Central memory CD8-positive, alpha-beta T cell (primary cell): ENCODE data around the gene AFF4.

Experiments used
- ATAC-seq: fragments of 150-1000 bp; cut with Tn5 transposase; replicated peaks from 2 replicates; pipeline ENCODE4 v1.10.0; 2022; ENCODE audit warnings: mild to moderate bottlenecking, moderate FRiP score, moderate number of reproducible peaks; ENCODE audit not compliant: poor library complexity, severe bottlenecking; ENCODE audit errors: extremely low read depth
- DNase-seq, 2 donors: peaks; one replicate each; pipeline ENCODE4 v3.0.0; 2021; ENCODE audit warnings: low spot score in 2 of 2
- H3K27ac Mint-ChIP-seq: one replicate; pipeline ENCODE4 v1.8.0; 2022; ENCODE audit warnings: low read depth, mild to moderate bottlenecking, moderate library complexity, mixed read lengths
- H3K27me3 Mint-ChIP-seq: one replicate; pipeline ENCODE4 v1.8.0; 2022; ENCODE audit warnings: mixed read lengths
- H3K36me3 Mint-ChIP-seq: one replicate; pipeline ENCODE4 v1.8.0; 2022; ENCODE audit warnings: mild to moderate bottlenecking, moderate library complexity, mixed read lengths; ENCODE audit not compliant: insufficient read depth
- H3K4me1 Mint-ChIP-seq: one replicate; pipeline ENCODE4 v1.8.0; 2022; ENCODE audit warnings: mixed read lengths
- H3K4me3 Mint-ChIP-seq: one replicate; pipeline ENCODE4 v1.8.0; 2022; ENCODE audit warnings: mild to moderate bottlenecking, moderate library complexity, mixed read lengths
- H3K9me3 Mint-ChIP-seq: one replicate; pipeline ENCODE4 v1.8.0; 2022; ENCODE audit warnings: mixed read lengths

Gene AFF4

DNA sequence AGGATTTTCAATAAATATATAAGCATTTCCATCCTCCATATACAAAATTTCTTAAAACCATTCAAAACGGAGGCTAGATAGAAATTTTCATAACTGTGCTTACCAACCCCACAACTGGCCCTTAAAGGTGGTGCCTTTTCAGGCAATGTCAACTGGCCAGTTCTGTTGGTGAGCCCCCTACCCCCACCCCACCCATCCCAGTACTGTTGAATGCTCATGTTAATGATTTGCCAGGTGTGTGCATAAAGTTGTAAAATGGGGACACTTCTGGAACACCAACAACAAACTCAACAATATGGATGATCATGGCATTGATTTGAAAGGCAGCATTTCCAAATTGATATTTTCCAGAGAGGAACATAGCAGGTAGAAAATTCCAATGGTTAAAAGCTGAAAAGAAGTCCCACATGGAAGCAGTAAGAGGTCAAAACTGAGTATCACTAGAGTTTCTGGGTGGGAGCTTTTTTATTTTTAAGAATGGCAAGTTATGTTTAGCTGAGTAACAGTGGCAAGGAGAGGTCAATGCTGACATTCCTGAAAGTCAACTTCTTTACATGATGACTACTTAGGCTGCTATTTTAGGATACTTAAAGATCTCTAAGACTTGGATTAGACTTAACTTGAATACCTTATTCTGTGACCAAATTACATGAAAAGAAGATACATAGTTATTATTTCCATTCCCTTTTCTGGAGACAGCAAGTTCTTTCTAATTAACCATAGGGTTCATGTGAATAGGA, 87.2 kb downstream of the AFF4 start:
- no peak overlapping the region for H3K27ac Mint-ChIP-seq
- ATAC-seq, result no peak
- H3K36me3 Mint-ChIP-seq, result peaks cover 24% of the 10 kb centered on the region

GRCh38 chr5:132873930-132874271, 89.5 kb downstream of the AFF4 start:
- no peak overlapping the region for H3K27ac Mint-ChIP-seq
- DNase-seq, result no peak
- H3K36me3 Mint-ChIP-seq, result peaks cover 22% of the 10 kb centered on the region

More for the DNA sequence above, 87.2 kb downstream of the AFF4 start:
- Mint-ChIP-seq H3K4me3 (no peak overlapping the region), H3K9me3 (no peaks in the 10 kb centered on the region), H3K27me3 (no peaks in the 10 kb centered on the region), H3K4me1 (no peaks in the 10 kb centered on the region)
- DNase-seq, result no peak

DNA sequence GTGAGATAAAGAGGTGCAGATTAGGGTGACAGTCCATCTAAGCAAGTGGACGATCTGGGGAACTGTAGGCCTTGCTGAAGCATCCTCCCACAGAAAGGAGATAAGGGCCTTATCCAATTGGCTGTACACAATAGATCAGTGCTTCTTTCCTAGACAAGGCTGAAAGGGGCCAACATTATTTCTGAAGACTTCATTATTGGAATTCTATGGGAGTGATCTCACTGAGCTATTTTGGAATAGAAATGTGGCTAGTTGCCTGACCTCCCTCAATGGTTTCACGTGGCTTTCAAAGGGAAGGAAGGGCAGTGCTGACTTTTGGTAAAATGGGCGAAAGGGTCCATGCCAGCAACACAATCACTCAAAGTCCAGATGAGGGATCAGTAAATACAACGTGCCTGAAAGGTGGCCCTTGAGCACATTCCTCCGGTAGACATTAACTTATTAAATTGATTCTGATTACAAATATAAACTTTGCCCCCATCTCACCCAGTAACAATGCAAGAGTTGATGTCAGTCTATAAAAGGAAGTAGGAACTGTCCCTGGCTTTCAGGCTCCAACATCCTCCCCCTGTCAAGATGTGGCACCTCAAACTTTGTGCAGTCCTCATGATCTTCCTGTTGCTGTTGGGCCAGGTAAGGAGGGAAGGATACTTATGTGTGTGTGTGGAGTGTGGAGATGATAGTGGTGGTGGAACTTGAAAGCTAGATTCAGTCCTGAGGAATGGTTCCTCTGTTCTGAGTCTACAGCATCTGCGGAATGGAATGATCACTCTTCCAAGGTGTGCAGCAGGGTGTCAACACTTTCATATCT, 90.1 kb downstream of the AFF4 start, which contains the start of gene LEAP2:
LEAP2 (plus strand) TSS at position 550 of the 811 bp plus-strand sequence; CDS start at position 577, 27 bp downstream.
- ATAC-seq (no peak), DNase-seq (no peak)
- no peak within 1 kb of the TSS for H3K4me3 Mint-ChIP-seq
- peak within 1 kb of the TSS; percentile 35 for H3K27ac Mint-ChIP-seq
- no peaks in the 10 kb centered on the region for H3K4me1 Mint-ChIP-seq
- H3K36me3 Mint-ChIP-seq, result peaks cover 19% of the 10 kb centered on the region
- no peaks in the 10 kb centered on the region for H3K27me3 Mint-ChIP-seq
- H3K9me3 Mint-ChIP-seq, result no peaks in the 10 kb centered on the region

More at GRCh38 chr5:132873930-132874271, 89.5 kb downstream of the AFF4 start:
- H3K9me3 Mint-ChIP-seq, result no peaks in the 10 kb centered on the region
- no peaks in the 10 kb centered on the region for H3K4me1 Mint-ChIP-seq
- no peak overlapping the region for H3K4me3 Mint-ChIP-seq
- H3K27me3 Mint-ChIP-seq, result no peaks in the 10 kb centered on the region
- no peak for ATAC-seq

DNA sequence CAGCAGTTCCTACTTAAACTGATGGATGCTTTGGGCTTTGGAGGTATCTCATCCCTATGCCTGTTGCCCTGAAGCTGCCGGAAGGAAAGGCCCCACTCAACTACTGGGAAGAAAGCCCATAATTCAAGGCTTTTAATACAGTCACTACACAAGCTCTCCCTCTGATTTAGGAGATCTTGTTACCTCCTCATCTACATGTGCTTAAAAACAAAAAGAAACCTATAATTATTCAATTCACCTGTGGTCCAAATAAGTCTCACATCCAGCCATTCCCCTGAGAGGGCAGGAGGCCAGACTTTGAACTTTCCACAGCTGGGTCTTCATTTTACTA, 90.7 kb downstream of the AFF4 start:
- DNase-seq, result no peak
- peak overlapping the region; percentile 35 for H3K27ac Mint-ChIP-seq
- H3K36me3 Mint-ChIP-seq, result peaks cover 19% of the 10 kb centered on the region
- H3K4me3 Mint-ChIP-seq, result no peak overlapping the region
- H3K4me1 Mint-ChIP-seq, result peaks cover 1% of the 10 kb centered on the region
- no peaks in the 10 kb centered on the region for H3K9me3 Mint-ChIP-seq
- ATAC-seq, result no peak
- no peaks in the 10 kb centered on the region for H3K27me3 Mint-ChIP-seq

DNA sequence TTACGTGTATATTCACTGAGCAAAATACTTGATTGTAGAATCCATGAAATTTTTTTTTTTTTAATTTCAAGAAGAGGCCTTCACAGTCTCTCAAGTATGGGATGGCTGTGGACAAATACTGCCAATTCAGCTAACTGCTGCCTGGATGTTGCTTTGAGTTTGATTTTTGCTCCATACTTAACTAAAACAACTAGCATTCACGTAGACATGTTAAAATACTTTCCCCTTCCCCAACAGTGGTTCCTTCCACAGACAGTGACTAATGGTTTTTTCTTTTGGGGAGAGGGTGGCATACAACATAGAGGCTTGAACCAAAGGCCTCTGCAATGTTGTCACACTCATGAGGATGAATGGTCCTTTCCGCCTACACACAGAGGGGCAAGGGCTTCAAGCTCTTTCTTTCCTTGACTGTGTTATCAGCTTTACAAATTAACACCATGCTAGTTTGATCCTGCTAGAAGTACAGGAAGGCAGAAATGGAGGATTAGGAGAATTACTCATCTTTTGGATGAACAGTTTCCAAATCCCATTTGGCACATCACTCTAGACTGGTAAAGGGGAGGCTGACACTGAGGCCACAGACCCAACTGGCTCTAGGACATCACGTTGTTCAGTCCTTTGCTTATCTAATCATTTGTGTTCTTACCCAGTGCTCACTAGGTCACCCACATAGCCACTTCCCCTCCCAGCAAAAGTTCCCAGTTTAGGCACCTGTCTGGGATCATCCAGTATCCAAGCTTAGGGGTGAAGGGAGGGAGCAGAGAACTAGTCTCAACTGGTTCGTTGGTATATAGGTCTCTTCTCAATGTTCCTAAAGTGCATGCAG, 91.8 kb downstream of the AFF4 start:
- Mint-ChIP-seq H3K36me3 (peaks cover 22% of the 10 kb centered on the region), H3K4me3 (no peak overlapping the region), H3K9me3 (no peaks in the 10 kb centered on the region), H3K27me3 (no peaks in the 10 kb centered on the region), H3K4me1 (peaks cover 10% of the 10 kb centered on the region), H3K27ac (no peak overlapping the region)
- DNase-seq, result no peak
- no peak for ATAC-seq

DNA sequence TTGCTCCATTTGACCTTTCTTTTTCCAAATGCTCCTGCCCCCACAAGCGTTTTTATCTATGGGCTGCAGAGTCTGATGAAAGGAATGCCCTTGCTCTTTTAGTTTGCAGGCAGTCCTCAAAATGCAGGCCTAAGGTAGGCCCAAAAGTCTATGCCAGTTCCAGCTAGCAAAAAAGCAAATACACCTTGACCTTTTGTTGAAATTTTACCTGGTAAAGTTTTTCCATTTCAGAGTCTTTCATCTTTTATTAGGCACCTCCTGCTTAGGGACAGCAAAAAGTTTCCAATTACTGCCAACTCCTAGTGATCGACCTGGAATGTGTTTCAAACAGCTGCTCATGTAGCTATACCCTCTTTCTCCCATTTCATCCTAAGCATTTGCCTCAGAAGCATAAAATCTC, 92.6 kb downstream of the AFF4 start:
- Mint-ChIP-seq H3K4me1 (peaks cover 19% of the 10 kb centered on the region), H3K9me3 (no peaks in the 10 kb centered on the region), H3K27ac (no peak overlapping the region), H3K4me3 (no peak overlapping the region), H3K36me3 (peaks cover 27% of the 10 kb centered on the region), H3K27me3 (no peaks in the 10 kb centered on the region)
- no peak for DNase-seq
- no peak for ATAC-seq

DNA sequence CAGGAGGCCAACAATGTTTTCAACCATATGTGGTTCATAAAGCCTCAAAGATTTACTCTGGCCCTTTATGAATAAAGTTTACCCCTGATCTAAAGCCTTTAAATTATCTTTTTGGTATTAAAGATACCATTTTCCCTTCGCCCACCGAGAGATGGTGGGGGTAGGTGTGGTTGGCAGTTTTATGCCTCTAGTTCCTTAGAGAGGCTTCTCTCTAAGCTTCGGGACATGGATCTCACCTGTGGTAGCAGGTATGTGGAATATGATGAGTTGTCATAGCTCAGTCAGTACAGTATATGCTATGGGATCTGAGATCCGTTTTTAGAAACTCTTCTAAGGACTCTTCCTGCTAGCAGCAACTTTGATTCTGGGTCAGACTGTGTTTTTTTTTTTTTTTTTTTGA, 94.7 kb downstream of the AFF4 start:
- Mint-ChIP-seq H3K4me1 (peaks cover 26% of the 10 kb centered on the region), H3K4me3 (no peak overlapping the region), H3K36me3 (peaks cover 22% of the 10 kb centered on the region), H3K27me3 (no peaks in the 10 kb centered on the region), H3K27ac (no peak overlapping the region), H3K9me3 (no peaks in the 10 kb centered on the region)
- DNase-seq (no peak), ATAC-seq (no peak)

DNA sequence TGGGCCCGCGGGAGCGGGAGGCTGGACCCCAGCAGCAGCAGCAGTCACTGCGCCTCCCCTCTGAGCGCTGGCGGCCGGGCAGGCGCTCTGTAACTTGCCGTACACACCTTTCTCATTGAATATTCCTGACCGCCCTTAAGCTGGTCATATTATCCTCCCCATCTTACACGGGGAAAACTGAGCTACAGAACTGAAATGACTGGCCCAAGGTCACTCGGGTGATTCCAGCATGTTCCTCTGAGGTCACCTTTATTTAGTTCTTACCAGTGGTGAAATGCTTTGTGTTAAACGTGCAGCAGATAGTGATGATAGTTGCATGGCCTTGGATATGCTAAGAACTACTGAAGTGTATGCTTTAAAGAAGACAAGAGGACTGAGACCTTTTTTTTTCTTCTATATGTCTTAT, 96.4 kb downstream of the AFF4 start:
- H3K36me3 Mint-ChIP-seq, result peaks cover 16% of the 10 kb centered on the region
- DNase-seq (no peak), ATAC-seq (no peak)
- H3K27me3 Mint-ChIP-seq, result no peaks in the 10 kb centered on the region
- H3K4me3 Mint-ChIP-seq, result peak overlapping the region; percentile 94
- H3K4me1 Mint-ChIP-seq, result peaks cover 26% of the 10 kb centered on the region
- no peaks in the 10 kb centered on the region for H3K9me3 Mint-ChIP-seq
- H3K27ac Mint-ChIP-seq, result peak overlapping the region; percentile 99

DNA sequence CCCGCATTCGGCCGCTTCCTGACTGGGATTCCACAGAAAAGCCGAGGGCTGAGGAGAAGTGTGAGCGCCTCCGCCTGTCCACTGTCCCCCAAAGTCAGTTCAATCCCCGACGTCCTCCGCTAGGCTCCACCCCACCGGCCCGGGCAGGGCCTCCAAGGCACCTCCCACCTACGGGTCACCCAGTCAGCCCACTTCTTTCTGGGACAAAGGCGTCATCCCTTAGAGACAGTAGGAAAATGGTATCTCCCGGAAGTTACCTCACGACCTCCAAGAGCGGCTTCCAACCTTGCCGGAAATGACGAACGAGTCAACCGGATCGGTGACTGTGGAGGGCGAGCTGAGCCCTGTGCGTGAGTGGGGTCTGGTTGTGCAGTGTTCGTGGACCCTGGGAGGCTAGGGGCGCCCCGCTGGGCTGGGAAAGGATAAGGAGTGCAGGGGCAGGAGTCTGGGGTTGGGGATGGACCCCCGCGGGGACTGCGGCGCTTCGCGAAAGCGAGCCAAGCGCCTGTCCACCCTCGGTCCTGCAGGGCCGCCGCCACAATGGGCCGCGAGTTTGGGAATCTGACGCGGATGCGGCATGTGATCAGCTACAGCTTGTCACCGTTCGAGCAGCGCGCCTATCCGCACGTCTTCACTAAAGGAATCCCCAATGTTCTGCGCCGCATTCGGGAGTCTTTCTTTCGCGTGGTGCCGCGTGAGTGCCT, 96.9 kb downstream of the AFF4 start, which contains the start of the genes GDF9 and UQCRQ:
GDF9 (minus strand) TSS at position 128 of the 704 bp plus-strand sequence. CDS start 1,936 bp downstream, outside the sequence.
UQCRQ (plus strand) TSS at position 301 of the 704 bp plus-strand sequence; CDS start at position 541, 240 bp downstream.
- Mint-ChIP-seq H3K4me1 (peaks cover 26% of the 10 kb centered on the region), H3K36me3 (peaks cover 15% of the 10 kb centered on the region), H3K9me3 (no peaks in the 10 kb centered on the region), H3K4me3 (peak within 1 kb of the TSS; percentile 94), H3K27ac (peak within 1 kb of the TSS; percentile 99), H3K27me3 (no peaks in the 10 kb centered on the region)
- DNase-seq (peak; percentile 73 to 92), ATAC-seq (peak; percentile 99)

DNA sequence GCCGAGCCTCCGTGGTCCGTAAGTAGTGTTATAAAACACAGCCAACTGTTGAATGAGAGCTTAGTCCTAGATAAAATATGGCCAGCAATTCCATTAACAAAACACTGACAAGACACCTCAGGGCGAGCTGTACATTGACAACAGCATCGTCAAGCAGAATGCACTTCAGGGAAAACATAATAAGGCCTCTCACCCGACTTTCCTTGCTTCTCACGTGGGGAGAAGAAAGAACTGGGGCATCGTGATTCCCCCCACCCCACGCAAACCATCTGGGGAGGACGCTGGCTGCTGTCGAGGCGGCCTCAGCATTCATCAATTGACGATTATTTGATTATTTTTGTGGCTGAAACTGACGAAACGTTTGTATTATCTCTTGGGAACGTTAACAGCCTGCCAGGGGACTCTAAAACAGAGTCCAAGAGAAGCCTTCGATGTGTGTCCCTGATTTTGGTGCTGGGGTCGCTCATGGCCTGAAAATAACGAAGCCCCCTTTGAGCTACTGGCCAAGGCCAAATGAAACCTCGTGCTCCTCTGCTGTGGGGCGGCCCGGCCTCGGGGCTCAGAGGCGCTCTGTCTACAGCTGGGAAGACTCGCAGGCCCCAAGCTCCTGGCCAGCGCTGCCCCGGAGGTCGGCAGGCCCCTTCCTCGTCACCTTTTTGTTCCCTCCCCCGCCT, 97.6 kb downstream of the AFF4 start:
- H3K36me3 Mint-ChIP-seq, result peaks cover 15% of the 10 kb centered on the region
- H3K4me3 Mint-ChIP-seq, result peak overlapping the region; percentile 94

DNA sequence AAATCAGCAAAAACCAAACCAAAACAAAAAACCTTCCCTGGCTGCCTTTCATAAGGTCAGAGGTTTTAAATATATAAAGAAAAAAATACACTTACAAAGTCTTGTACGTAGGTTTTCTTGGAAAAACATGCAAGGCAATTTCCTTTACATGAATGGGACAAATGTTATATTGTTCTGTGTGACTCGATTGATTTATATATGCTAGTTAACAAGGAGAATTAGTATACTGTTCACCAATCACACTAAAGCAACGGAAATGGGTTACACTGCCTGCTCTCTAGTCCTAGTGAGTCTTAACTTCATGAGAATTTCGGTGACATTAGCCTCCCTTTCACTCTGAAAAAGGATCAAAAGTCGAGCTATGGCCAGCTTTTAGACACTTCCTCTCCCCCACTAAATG, 102.7 kb downstream of the AFF4 start:
- Mint-ChIP-seq H3K4me3 (no peak overlapping the region), H3K27ac (no peak overlapping the region), H3K9me3 (no peaks in the 10 kb centered on the region), H3K27me3 (peaks cover 17% of the 10 kb centered on the region), H3K4me1 (peaks cover 6% of the 10 kb centered on the region), H3K36me3 (no peaks in the 10 kb centered on the region)
- no peak for DNase-seq
- ATAC-seq, result no peak

More for the DNA sequence above, 97.6 kb downstream of the AFF4 start:
- H3K4me1 Mint-ChIP-seq, result peaks cover 26% of the 10 kb centered on the region
- peak; percentile 21 for ATAC-seq
- H3K9me3 Mint-ChIP-seq, result no peaks in the 10 kb centered on the region
- H3K27me3 Mint-ChIP-seq, result no peaks in the 10 kb centered on the region
- H3K27ac Mint-ChIP-seq, result peak overlapping the region; percentile 99
- DNase-seq, result no peak
